GM13976 (cell line): Measurements from ENCODE around the gene TCF20.

ENCODE experiments used
- DNase-seq: peaks from one replicate; pipeline ENCODE4 v3.0.0; 2012; ENCODE audit warnings: low spot score
- in situ Hi-C: fragments of 300-500 bp; cut with MboI; formaldehyde crosslinking; loops from one replicate; pipeline ENCODE4 v1.12.0; 2022; ENCODE audit warnings: low sequenced_read_pairs, mixed read lengths, inconsistent platforms; ENCODE audit not compliant: unreplicated experiment
- TF ChIP-seq, protein P1 (sequence below): IDR thresholded peaks from 2 replicates; pipeline ENCODE4 v1.5.1; 2012; ENCODE audit warnings: borderline replicate concordance, mild to moderate bottlenecking; ENCODE audit not compliant: insufficient read depth; ENCODE audit errors: extremely low read depth, missing control alignments, control extremely low read depth

TCF20 gene

GRCh38 chr22:42229455-42230149 is 40.9 kb downstream of the TCF20 start:
- in situ Hi-C loops: no loop called here
- TF ChIP-seq, protein P1, sequence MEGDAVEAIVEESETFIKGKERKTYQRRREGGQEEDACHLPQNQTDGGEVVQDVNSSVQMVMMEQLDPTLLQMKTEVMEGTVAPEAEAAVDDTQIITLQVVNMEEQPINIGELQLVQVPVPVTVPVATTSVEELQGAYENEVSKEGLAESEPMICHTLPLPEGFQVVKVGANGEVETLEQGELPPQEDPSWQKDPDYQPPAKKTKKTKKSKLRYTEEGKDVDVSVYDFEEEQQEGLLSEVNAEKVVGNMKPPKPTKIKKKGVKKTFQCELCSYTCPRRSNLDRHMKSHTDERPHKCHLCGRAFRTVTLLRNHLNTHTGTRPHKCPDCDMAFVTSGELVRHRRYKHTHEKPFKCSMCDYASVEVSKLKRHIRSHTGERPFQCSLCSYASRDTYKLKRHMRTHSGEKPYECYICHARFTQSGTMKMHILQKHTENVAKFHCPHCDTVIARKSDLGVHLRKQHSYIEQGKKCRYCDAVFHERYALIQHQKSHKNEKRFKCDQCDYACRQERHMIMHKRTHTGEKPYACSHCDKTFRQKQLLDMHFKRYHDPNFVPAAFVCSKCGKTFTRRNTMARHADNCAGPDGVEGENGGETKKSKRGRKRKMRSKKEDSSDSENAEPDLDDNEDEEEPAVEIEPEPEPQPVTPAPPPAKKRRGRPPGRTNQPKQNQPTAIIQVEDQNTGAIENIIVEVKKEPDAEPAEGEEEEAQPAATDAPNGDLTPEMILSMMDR: no peak
- DNase-seq: no peak

DNA sequence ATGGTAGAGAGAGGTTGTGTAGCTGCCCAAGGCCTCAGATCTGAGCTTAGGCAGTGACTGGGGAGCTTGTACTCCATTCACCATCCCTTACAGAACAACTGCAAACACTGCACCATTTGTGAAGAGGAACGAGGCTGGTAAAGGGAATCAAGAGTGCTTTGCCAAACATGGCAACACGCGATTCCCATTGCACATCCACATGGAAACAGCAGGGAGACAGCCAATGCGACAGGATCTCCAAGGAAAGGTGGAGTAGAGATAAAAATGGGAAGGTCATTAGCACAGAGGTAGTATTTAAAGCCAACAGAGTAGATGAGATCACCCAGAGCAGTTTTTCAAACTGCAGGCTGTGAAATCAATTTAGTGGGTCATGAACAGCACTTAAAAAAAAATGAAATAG is 42.0 kb downstream of the TCF20 start:
- in situ Hi-C loops: no loop called here
- no peak for DNase-seq
- TF ChIP-seq, protein P1: no peak

- no peak for DNase-seq
- in situ Hi-C loops: no loop called here
- TF ChIP-seq, protein P1: no peak
Measured at GRCh38 chr22:42227435-42227834, 43.0 kb downstream of the TCF20 start.

- TF ChIP-seq, protein P1: no peak
- in situ Hi-C loops: no loop called here
- DNase-seq: no peak
Measured at GRCh38 chr22:42225841-42226240, 44.6 kb downstream of the TCF20 start.

DNA sequence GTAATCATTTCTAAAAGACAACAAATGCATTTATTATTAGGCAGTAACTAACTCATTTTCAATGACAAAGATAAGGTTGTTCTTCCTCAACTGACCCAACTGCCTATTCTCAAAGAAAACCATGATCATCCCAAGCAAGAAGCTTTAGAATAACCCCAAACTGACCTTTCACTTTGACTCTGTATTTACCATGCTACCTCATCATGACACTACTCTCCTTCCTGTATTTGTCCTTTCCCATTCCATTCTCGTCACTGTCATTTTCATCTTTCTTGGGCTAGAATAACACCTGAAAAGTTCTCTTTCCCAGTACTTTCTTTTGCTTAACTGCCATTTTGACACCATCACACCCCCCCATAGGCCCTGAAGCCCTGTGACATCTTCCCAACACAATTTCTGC is 48.3 kb downstream of the TCF20 start:
- TF ChIP-seq, protein P1: no peak
- in situ Hi-C loops: no loop called here
- peak; percentile 55 for DNase-seq
